HG03095 (cell line): Measurements from ENCODE around the gene LAGE3.
A peak's percentile ranks its signal among the peaks of the same experiment; 100 is the strongest.

Experiments used
- ATAC-seq: cut with Tn5 transposase; IDR thresholded peaks from one replicate; pipeline ENCODE4 v1.9.1; 2021; ENCODE audit warnings: moderate library complexity; ENCODE audit not compliant: unreplicated experiment

LAGE3 gene

GRCh38 chrX:154435171-154435733 lies 43.8 kb downstream of the LAGE3 start:
- ATAC-seq: no peak

- ATAC-seq: no peak
Measured at GRCh38 chrX:154434394-154435168, 44.5 kb downstream of the LAGE3 start.

- ATAC-seq: no peak
Measured at GRCh38 chrX:154433605-154434004, 45.5 kb downstream of the LAGE3 start.

- ATAC-seq: no peak
Measured at GRCh38 chrX:154432210-154432609, 46.9 kb downstream of the LAGE3 start.

GRCh38 chrX:154431341-154431740 lies 47.7 kb downstream of the LAGE3 start:
- ATAC-seq: no peak

GRCh38 chrX:154430916-154431315 lies 48.2 kb downstream of the LAGE3 start:
- ATAC-seq: no peak

GRCh38 chrX:154430479-154430878 lies 48.6 kb downstream of the LAGE3 start:
- ATAC-seq: no peak

GRCh38 chrX:154429711-154430110 lies 49.4 kb downstream of the LAGE3 start:
- ATAC-seq: no peak

GRCh38 chrX:154428176-154429171 lies 50.6 kb downstream of the LAGE3 start, which contains the start of gene ATP6AP1:
TSS of gene ATP6AP1 (plus strand) at chrX:154428677. CDS start at chrX:154428693, 16 bp downstream.
- ATAC-seq: peak; percentile 92
